Measurements from ENCODE around the gene ETS2.

Gene ETS2

DNA sequence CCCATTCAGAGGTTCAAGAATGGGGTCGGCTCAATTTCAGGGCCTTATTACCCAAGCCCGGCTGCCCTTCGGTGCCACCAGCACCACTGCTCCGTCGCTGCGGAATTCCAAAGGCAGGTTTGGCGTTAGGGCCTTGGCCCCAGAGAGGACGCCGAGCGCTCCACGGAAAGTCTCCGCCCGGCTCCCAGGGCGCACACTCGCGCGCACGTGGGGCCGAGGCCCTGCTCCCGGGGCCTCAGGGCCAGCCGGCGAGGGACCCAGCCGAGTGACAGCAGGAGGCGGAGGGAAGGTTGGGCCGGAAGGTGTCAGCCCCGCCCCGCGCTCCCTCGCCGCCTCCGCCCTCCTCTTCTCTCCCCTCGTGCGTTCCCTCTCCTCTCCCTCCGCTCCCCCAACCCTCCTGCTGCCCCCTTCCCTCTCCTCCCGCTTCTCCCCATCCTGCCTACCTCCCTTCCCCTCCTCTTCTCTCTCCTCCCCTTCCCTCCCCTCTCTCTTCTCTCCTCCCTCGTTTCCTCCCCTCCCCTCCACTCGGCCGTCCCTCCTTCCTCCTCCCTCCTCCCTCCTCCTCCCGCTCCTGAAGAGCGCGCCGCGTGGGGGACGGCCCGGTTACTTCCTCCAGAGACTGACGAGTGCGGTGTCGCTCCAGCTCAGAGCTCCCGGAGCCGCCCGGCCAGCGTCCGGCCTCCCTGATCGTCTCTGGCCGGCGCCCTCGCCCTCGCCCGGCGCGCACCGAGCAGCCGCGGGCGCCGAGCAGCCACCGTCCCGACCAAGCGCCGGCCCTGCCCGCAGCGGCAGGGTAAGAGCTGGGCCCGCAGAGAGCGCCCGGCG is at the start of gene ETS2:
TSS of gene ETS2 (plus strand) at position 602 of the 825 bp plus-strand sequence. CDS start 4,106 bp downstream, outside the sequence.
- TF ChIP-seq, protein P1, sequence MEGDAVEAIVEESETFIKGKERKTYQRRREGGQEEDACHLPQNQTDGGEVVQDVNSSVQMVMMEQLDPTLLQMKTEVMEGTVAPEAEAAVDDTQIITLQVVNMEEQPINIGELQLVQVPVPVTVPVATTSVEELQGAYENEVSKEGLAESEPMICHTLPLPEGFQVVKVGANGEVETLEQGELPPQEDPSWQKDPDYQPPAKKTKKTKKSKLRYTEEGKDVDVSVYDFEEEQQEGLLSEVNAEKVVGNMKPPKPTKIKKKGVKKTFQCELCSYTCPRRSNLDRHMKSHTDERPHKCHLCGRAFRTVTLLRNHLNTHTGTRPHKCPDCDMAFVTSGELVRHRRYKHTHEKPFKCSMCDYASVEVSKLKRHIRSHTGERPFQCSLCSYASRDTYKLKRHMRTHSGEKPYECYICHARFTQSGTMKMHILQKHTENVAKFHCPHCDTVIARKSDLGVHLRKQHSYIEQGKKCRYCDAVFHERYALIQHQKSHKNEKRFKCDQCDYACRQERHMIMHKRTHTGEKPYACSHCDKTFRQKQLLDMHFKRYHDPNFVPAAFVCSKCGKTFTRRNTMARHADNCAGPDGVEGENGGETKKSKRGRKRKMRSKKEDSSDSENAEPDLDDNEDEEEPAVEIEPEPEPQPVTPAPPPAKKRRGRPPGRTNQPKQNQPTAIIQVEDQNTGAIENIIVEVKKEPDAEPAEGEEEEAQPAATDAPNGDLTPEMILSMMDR (IDR thresholded peaks at IDR 0.05) = no peak

DNA sequence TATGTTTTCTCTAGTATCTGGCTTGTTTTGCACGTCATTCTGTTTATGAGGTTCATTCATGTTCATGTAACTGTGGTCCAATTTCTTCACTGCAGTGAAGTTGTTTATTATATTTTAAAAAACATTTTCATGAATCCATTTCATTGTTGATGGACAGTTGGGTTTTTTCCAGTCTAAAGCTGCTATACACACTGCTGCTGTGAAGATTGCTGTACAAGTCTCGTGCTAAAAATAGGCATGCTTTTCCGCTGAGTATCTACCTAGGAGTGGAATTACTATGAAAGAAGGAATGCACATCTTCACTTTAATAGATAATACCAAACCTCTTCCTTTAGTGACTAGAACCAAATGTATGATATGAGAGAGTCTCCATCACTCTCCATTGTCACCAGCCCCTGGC is 49.0 kb upstream of the ETS2 start:
- TF ChIP-seq, protein P1 (IDR thresholded peaks at IDR 0.05) = no peak

DNA sequence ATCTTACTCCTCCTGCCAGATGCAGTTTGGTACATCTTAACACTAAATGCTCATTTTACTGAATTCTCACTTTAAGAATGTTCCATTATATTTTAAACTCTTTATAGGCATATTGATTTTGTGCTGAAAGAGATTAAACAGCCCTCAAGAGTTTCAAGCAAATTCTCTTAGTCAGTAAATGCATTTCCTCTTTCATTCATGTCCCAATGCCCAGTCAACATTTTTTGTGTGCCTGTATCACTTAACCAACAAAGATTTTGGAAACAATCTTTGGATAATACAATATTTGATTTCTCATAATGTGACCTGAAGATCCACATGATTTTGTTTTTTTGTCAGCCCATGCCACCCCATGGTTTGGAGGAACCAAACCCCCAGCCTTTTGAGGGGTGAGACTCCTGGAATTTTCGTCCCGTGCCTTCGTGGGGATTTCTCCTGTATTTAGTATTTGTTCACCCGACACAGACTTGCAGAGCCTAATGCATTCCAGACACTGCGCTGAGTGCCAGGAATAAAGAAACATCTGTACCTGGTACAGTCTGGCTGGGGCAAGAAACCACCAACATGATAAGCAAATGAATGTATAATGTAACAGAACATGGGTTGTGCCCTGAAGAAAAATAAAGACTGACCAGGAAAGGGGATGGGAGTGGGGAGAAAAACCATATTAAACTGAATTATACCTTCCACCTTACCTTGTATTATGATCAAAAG is 47.1 kb upstream of the ETS2 start:
- TF ChIP-seq, protein P1 (IDR thresholded peaks at IDR 0.05) = no peak

DNA sequence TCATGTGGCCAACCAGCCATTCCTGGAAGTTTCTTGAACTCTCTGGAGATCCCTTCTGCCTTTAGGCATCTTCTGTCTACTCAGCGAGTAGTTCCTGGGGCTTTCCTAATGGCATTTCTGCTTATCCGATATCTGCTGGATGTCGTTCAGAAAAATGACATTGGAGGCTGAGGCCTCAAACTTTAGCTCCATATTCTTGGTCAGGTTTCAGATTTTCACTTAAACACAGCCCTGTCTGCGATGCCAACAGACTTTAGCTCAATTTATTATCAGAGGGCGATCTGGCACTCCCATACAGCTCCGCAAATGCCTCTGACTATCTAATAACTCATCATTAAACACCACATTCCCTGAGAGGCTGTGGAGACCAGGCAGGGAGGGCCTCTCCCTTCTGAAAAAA is 46.3 kb upstream of the ETS2 start:
- TF ChIP-seq, protein P1 (IDR thresholded peaks at IDR 0.05) = no peak

DNA sequence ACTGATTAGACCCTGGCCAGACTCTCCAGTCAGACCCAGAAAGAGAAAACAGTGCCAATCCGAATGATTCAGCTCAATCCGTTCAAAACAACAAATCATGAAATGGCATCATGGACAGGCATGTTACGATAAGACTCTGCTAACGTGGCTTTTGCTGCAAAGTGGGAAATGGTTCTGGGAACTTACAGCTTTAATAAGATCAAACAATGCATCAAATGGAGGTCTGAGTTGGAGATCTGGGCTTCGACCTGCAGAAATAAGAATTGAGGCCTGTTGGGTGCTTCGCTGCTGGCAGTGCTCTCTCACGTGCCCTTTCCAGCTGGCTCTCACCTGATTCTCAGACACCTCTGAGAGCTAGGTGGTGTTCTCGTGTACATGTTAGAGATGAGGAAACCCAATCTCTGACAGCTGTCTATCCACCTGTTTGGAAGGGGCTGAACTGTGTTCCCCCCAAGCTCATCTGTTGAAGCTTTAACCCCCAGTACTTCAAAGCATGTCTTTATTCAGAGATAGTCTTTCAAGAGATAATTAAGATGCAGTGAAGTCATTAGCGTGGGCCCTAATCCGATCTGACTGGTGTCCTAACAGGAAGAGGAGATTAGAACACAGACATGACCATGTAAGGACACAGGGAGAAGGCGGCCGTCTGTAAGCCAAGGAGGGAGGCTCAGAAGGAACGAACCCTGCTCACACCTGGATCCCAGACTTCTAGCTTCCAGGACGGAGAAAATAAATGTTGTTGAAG is 45.5 kb upstream of the ETS2 start:
- TF ChIP-seq, protein P1 (IDR thresholded peaks at IDR 0.05) = no peak

DNA sequence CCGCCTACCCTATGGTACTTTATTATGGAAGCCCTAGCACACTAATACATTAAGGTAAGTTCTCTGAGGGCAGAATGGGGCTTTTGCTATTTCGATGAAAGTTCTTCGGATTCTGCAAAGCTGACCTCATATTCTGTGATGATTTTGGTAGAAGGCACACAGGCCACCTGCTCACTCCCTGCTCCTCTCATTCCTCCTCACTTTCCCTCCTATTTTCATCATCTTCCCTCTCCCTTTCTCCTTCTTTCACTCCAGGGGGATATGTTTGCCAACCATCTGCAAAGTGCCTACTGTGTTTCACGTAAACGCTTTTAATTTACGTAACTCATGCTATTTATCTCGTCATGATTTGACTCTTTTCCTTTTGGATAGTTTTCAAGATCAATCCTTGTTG is 45.0 kb upstream of the ETS2 start:
- TF ChIP-seq, protein P1 (IDR thresholded peaks at IDR 0.05) = no peak

DNA sequence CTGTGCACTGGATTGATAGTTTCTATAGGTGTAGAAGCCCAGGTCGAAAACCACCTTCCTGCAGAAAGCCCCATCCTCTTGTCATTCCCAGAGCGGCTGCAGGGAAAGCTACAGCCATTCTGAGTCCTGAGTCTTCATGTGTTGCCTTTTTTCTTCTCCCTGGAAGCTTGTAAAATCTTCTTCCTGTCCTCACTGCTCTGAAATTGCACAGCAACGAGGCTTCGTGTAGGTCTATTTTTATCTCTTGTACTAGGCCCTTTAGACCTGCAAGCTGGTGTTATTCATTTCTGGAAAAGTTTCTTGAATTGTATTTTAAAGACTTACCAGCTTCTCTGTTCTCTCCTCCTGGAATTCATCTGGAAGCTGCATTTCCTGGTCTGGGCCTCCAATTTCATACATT is 44.2 kb upstream of the ETS2 start:
- TF ChIP-seq, protein P1 (IDR thresholded peaks at IDR 0.05) = no peak

Data from LNCAP (cell line).